SK-N-SH (cell line): Measurements from ENCODE around the gene NR2F1.

ENCODE experiments used
- TAF1 ChIP-seq: IDR thresholded peaks from 2 replicates; pipeline ENCODE4 v1.6.1; 2012; ENCODE audit warnings: low read depth, mild to moderate bottlenecking, low read length, moderate library complexity, borderline replicate concordance
- TF ChIP-seq, protein P1 (sequence below): IDR thresholded peaks from 2 replicates; pipeline ENCODE4 v1.4.0; 2012; ENCODE audit warnings: low read depth

- TF ChIP-seq, protein P1, sequence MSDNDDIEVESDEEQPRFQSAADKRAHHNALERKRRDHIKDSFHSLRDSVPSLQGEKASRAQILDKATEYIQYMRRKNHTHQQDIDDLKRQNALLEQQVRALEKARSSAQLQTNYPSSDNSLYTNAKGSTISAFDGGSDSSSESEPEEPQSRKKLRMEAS = no peak
- TF ChIP-seq TAF1 = no peak
Observed at GRCh38 chr5:93601071-93601801, 18.2 kb downstream of the NR2F1 start.
